Activated CD4-positive, alpha-beta T cell treated with anti-CD3 and anti-CD28 coated beads for 36 hours (primary cell): ENCODE measurements around the gene SHC3. TPM values are rescaled to one million over a fixed set of nuclear protein-coding genes. Genes with fewer than 3 reads are reported as not detected.

Experiments
- ATAC-seq: fragments of 200-7000 bp; cut with Tn5 transposase; one replicate; pipeline ENCODE4 v1.10.0; 2021; ENCODE audit warnings: mild to moderate bottlenecking, moderate library complexity
- CTCF ChIA-PET: fragments of 350-600 bp; sonication (Branson Sonifier 250); formaldehyde crosslinking; loops from one replicate; lab custom pipeline; 2021; ENCODE audit warnings: antibody characterized with exemption; lab: Charles Lee
- POLR2A ChIA-PET: fragments of 350-600 bp; sonication (Branson Sonifier 250); formaldehyde crosslinking; loops from one replicate; lab custom pipeline; 2021; ENCODE audit warnings: antibody characterized with exemption, inconsistent platforms; lab: Charles Lee
- DNase-seq: peaks from one replicate; pipeline ENCODE4 v3.0.0-alpha.2; 2020
- H3K27ac Mint-ChIP-seq: one replicate; pipeline ENCODE4 v1.8.0; 2021; ENCODE audit warnings: mixed read lengths
- H3K27me3 Mint-ChIP-seq: one replicate; pipeline ENCODE4 v1.8.0; 2021; ENCODE audit warnings: mixed read lengths
- H3K36me3 Mint-ChIP-seq: one replicate; pipeline ENCODE4 v1.8.0; 2021; ENCODE audit warnings: low read depth, mixed read lengths
- H3K4me1 Mint-ChIP-seq: one replicate; pipeline ENCODE4 v1.8.0; 2021; ENCODE audit warnings: mixed read lengths
- H3K4me3 Mint-ChIP-seq: one replicate; pipeline ENCODE4 v1.8.0; 2021; ENCODE audit warnings: mild to moderate bottlenecking, moderate library complexity, mixed read lengths
- H3K9me3 Mint-ChIP-seq: one replicate; pipeline ENCODE4 v1.8.0; 2021; ENCODE audit warnings: low read depth, mixed read lengths
- intact Hi-C, 2 experiments: fragments of 100-400 bp; cut with DNase I in 1 of 2; cut with micrococcal nuclease in 1 of 2; formaldehyde crosslinking; loops; one replicate each; pipeline versions ENCODE4 v1.14.2 to v1.15.1; 2022 to 2024; cut with DNase I, micrococcal nuclease
- total RNA-seq, 2 experiments: library from RNA; stranded (reverse); gene quantifications; one replicate each; pipeline ENCODE4 v1.2.3, GENCODE V29; 2021

SHC3 gene
- total RNA-seq, 2 experiments from 2014 or later: not detected

DNA sequence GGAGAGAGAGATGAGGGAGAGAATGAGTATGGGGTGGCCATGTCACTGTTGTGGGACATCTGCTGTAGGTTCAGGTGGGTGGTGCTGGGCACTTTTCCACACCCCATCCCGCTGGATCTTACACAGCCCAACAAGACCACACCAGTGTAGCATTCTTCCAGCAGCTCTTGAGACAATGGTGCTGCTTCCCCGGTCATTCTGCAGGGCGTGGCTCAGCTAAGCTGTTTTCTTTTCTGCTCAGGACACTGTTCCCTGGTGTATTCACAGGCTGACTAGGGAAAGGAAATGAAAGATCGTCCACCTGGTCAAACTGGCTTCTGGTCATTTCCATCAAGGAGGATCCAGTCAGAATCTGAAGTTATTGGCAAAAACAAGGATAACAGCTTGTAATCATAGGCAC lies 111.8 kb downstream of the SHC3 start:
- intact Hi-C loops: no loop called here
- H3K4me3 Mint-ChIP-seq: no peak overlapping the region
- no peaks in the 10 kb centered on the region for H3K36me3 Mint-ChIP-seq
- peaks cover 5% of the 10 kb centered on the region for H3K27me3 Mint-ChIP-seq
- no peak for ATAC-seq
- ChIA-PET POLR2A (no interaction called here), CTCF (interaction anchor here (0.6 to 0.7 kb wide), 2 partner anchors 8 to 10 kb away, joined by 3 read pairs; no protein-coding TSS in a partner anchor)
- no peak for DNase-seq
- no peaks in the 10 kb centered on the region for H3K9me3 Mint-ChIP-seq
- H3K27ac Mint-ChIP-seq: no peak overlapping the region
- H3K4me1 Mint-ChIP-seq: no peaks in the 10 kb centered on the region

DNA sequence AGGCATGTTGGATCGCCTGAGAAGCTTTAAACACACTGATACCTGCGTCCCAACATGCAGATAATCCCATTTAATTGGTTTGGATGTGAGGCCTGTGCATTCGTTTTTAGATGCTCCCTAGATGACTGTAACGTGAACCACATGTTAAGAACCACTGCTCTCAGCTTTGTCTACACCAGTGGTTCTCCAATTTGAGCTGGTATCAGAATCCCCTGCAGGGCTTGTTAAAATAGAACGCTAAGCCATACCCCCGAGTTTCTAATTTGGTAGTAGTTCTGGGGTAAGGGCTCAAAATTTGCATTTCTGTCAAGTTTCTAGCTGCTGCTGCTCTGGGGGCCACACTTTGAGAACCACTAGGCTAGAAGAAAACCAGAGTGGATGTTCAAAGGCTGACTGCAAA lies 112.7 kb downstream of the SHC3 start:
- H3K27ac Mint-ChIP-seq: no peak overlapping the region
- ATAC-seq: no peak
- peaks cover 5% of the 10 kb centered on the region for H3K27me3 Mint-ChIP-seq
- POLR2A ChIA-PET: no interaction called here
- intact Hi-C loops: no loop called here
- no peak for DNase-seq
- H3K9me3 Mint-ChIP-seq: no peaks in the 10 kb centered on the region
- no peaks in the 10 kb centered on the region for H3K4me1 Mint-ChIP-seq
- H3K36me3 Mint-ChIP-seq: no peaks in the 10 kb centered on the region
- CTCF ChIA-PET: interaction anchor here (0.7 kb wide), 1 partner anchor 11 kb away, joined by 3 read pairs; no protein-coding TSS in a partner anchor
- H3K4me3 Mint-ChIP-seq: no peak overlapping the region

DNA sequence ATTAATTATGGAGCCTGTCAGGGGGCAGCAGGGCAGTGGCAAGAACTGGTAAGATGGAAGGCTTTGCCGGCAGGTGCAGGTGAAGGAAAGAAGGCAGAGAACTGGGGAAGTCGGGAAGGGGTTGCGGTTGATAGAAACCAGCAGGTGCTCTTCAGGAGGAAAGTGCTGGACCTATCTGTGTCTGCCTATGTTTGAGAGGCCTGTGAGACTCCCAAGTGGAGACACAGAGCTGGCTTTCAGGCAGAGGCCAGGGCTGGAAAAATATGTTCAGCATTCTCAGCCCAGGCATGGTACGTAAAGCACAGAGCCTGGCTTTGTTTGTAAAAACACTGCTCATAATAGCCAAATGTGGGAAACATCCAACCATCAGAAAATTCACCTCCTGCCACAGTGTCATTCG lies 117.8 kb downstream of the SHC3 start:
- Mint-ChIP-seq H3K36me3 (no peaks in the 10 kb centered on the region), H3K4me1 (no peaks in the 10 kb centered on the region), H3K4me3 (no peak overlapping the region), H3K27ac (no peak overlapping the region), H3K9me3 (no peaks in the 10 kb centered on the region), H3K27me3 (peaks cover 3% of the 10 kb centered on the region)
- intact Hi-C loops: no loop called here
- DNase-seq (no peak), ATAC-seq (no peak)
- CTCF ChIA-PET: no interaction called here
- POLR2A ChIA-PET: no interaction called here

DNA sequence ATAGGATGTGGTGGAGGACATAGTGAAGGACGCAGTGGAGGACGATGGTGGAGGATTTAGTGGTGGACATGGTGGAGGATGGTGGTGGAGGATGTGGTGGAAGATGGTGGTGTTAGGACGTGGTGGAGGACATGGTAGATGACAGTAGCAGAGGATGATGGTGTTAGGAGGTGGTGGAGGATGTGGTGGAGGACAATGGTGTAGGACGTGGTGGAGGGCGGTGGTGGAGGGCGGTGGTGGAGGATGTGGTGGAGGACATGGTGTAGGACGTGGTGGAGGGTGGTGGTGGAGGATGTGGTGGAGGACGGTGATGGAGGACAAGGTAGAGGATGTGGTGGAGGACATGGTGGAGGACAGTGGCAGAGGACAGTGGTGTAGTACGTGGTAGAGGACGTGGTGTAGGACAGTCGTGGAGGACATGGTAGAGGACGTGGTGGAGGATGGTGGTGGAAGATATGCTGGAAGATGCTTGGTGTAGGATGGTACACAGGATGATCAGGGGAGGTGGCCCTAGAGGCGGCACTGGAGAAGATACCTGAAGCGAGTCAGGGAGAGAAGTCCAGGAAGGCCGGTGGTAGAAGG lies 118.6 kb downstream of the SHC3 start:
- no peak overlapping the region for H3K4me3 Mint-ChIP-seq
- peaks cover 3% of the 10 kb centered on the region for H3K27me3 Mint-ChIP-seq
- H3K4me1 Mint-ChIP-seq: no peaks in the 10 kb centered on the region
- CTCF ChIA-PET: no interaction called here
- no peaks in the 10 kb centered on the region for H3K9me3 Mint-ChIP-seq
- no peaks in the 10 kb centered on the region for H3K36me3 Mint-ChIP-seq
- ATAC-seq (no peak), DNase-seq (no peak)
- H3K27ac Mint-ChIP-seq: no peak overlapping the region
- intact Hi-C loops: no loop called here
- POLR2A ChIA-PET: no interaction called here

DNA sequence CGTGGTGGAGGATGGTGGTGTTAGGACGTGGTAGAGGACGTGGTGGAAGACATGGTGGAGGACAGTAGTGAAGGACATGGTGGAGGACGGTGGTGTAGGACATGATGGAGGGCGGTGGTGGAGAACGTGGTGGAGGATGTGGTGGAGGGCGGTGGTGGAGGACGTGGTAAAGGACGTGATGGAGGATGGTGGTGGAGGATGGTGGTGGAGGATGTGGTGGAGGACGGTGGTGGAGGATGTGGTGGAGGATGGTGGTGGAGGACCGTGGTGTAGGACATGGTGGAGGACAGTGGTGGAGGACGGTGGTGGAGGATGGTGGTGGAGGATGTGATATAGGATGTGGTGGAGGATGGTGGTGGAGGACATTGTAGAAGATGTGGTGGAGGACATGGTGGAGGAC lies 119.7 kb downstream of the SHC3 start:
- POLR2A ChIA-PET: no interaction called here

DNA sequence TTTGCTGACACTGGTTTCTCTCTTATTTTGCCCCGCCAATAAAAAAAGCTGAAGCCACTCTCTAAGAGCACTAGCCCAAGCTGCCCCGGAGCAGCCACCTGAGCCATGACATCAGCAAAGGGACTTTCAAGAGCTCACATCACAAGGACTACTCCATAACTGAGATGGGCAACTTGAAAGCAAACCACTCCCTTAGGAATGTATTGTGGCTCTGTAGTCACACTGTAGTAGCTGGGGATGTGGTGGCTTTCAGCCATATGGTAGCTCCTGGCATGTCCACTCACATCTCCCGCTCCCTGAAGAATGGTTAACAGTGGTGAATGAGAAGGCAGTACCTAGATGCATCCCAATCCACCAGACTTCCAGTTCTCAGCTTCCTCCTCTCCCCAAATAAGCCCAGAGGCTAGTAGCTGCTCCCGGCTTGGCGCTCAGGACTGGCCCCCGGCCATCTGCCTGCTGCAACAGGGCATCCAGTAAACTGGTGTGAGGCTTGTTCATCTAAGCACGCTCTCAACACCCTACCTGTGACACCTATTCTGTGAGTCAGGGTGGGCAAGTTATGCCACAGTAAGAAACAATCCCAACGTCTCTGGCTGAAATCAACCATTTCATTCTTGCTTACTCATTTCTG lies 123.6 kb downstream of the SHC3 start:
- Mint-ChIP-seq H3K27me3 (peaks cover 3% of the 10 kb centered on the region), H3K36me3 (no peaks in the 10 kb centered on the region), H3K27ac (no peak overlapping the region), H3K4me1 (no peaks in the 10 kb centered on the region), H3K9me3 (no peaks in the 10 kb centered on the region), H3K4me3 (no peak overlapping the region)
- POLR2A ChIA-PET: no interaction called here
- intact Hi-C loops: no loop called here
- DNase-seq (no peak), ATAC-seq (no peak)
- CTCF ChIA-PET: no interaction called here

More for the DNA sequence above, 119.7 kb downstream of the SHC3 start:
- CTCF ChIA-PET: no interaction called here
- no peaks in the 10 kb centered on the region for H3K36me3 Mint-ChIP-seq
- H3K27me3 Mint-ChIP-seq: peaks cover 3% of the 10 kb centered on the region
- H3K9me3 Mint-ChIP-seq: no peaks in the 10 kb centered on the region
- no peak overlapping the region for H3K27ac Mint-ChIP-seq
- ATAC-seq (no peak), DNase-seq (no peak)
- H3K4me1 Mint-ChIP-seq: no peaks in the 10 kb centered on the region
- intact Hi-C loops: no loop called here
- H3K4me3 Mint-ChIP-seq: no peak overlapping the region

DNA sequence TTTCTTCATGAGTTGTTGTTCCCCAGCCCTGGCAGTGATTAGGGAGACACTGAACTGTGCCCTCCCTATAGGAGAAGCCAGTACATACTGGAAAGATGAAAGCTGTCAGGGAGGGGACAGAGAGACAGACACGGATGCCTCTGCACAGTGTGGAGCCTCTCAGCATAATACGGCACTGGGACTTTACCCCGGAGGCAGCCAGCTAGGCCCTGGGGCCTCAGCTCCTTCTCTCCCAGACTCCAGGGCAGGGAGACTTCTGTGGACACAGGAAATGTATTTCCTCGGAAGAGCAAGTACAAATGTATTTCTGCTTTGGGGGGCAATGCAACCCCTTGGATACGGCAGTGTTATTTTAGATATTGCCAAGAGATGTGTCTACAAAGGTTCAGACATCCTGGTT lies 125.3 kb downstream of the SHC3 start:
- Mint-ChIP-seq H3K4me1 (no peaks in the 10 kb centered on the region), H3K27ac (no peak overlapping the region), H3K9me3 (no peaks in the 10 kb centered on the region), H3K27me3 (peaks cover 5% of the 10 kb centered on the region), H3K36me3 (no peaks in the 10 kb centered on the region), H3K4me3 (no peak overlapping the region)
- ChIA-PET POLR2A (no interaction called here), CTCF (no interaction called here)
- no peak for ATAC-seq
- intact Hi-C loops: no loop called here
- DNase-seq: no peak

DNA sequence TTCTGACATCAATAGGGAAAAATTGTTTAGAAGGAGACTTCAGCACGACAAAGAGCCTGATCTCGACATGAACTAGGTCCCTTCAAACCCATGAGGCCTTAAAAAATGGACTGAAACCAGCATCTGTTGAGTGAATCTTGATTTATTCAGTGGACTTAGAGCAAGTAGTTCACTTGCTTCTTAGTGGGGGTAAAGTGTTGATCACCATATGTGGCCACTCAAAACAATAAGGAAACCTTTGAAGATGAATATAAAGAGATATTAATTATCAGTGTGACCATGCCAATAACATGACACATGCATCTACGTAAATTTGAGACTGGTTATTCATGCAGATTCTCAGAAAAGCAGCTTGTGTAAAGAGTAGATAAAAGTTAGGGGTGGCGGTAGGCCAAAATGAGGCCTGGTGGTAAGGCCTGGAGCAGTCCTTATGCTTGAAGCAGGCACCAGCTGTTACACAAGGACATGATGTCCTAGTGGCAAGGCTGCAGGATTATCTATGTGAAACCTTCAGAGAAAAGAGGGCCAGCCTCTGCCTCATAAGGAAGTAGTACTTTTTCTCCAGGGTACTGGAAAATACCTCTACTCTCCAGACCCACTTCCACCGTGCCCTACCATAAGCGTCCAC lies 126.0 kb downstream of the SHC3 start:
- no peak overlapping the region for H3K4me3 Mint-ChIP-seq
- H3K27ac Mint-ChIP-seq: no peak overlapping the region
- no peaks in the 10 kb centered on the region for H3K9me3 Mint-ChIP-seq
- no peaks in the 10 kb centered on the region for H3K4me1 Mint-ChIP-seq
- no peaks in the 10 kb centered on the region for H3K36me3 Mint-ChIP-seq
- ChIA-PET CTCF (interaction anchor here (0.8 kb wide), 1 partner anchor 272 kb away, joined by 4 read pairs; no protein-coding TSS in a partner anchor), POLR2A (no interaction called here)
- H3K27me3 Mint-ChIP-seq: peaks cover 8% of the 10 kb centered on the region
- ATAC-seq: no peak
- intact Hi-C loops: no loop called here
- DNase-seq: no peak

DNA sequence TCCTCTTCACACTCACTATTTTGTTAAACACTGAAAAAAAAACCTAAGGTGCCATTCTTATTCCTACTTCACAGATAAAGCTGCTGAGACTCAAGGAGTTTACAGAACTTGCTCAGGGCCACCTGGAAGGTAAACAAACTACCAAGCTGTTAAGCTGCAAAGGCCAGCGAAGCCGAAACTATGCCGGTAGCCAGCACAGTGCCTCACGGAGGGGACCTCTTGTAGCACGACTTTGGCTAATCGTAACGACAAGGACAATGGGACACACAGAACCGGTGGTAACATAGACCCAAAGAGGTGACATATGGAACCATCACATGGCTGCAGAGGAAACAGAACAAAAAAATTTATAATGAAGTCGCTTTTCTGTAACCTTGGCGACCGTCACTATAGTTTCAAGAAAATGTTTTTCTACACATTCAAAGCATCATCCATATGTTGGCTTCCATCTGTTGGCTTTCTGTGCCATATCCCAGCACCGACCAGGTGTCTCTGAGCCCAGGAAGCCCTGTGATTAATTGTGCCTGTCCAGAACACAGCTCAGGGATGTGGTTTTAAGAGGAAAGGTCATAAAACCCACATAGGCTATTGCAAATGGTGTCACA lies 127.1 kb downstream of the SHC3 start:
- Mint-ChIP-seq H3K4me1 (no peaks in the 10 kb centered on the region), H3K27me3 (peaks cover 14% of the 10 kb centered on the region), H3K27ac (no peak overlapping the region), H3K4me3 (no peak overlapping the region), H3K36me3 (no peaks in the 10 kb centered on the region), H3K9me3 (no peaks in the 10 kb centered on the region)
- no peak for ATAC-seq
- intact Hi-C loops: no loop called here
- ChIA-PET CTCF (interaction anchor here (0.6 to 0.8 kb wide), 3 partner anchors 28 to 315 kb away, joined by 3 to 6 read pairs (median 4); no protein-coding TSS in a partner anchor), POLR2A (no interaction called here)
- no peak for DNase-seq

DNA sequence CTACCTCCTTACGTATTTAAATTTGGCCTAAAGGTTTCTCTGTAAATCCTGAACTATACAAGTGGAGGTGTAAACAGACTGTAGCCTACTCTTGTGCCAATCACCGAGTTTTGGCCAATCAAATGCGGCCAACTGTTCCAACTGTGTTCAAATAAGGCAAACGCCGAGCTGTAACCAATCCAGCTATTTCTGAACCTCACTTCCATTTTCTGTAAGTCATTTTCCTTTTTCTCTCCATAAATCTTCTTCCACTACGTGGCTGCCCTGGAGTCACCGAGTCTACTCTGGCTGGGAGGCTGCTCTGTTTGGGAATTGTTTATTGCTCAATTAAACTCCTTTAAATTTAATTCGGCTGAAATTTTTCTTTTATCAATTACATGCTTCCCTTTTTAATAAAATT lies 129.0 kb downstream of the SHC3 start:
- ATAC-seq (no peak), DNase-seq (no peak)
- Mint-ChIP-seq H3K4me3 (no peak overlapping the region), H3K27ac (no peak overlapping the region), H3K27me3 (peaks cover 15% of the 10 kb centered on the region), H3K4me1 (no peaks in the 10 kb centered on the region), H3K36me3 (no peaks in the 10 kb centered on the region), H3K9me3 (no peaks in the 10 kb centered on the region)
- CTCF ChIA-PET: no interaction called here
- intact Hi-C loops: no loop called here
- POLR2A ChIA-PET: no interaction called here

DNA sequence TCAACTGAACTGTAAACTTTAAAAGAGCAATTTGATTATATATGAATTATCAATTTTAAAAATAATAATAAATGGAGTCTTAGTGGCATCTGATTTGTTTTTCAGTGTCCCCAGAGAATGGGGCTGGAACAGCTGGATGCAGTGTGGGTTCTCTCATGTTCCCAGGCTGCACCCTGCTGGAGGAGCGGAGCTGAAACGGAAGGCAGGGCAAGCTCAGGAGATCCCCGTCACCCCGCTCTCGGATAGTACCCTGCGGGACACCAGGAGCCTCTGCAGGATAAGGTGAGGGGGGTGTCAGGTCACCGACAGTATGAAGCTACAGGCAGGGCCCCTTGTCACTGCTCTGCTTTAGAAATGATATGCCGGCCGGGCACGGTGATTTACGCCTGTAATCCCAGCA lies 130.0 kb downstream of the SHC3 start:
- intact Hi-C loops: no loop called here
- H3K4me3 Mint-ChIP-seq: no peak overlapping the region
- H3K4me1 Mint-ChIP-seq: no peaks in the 10 kb centered on the region
- peaks cover 15% of the 10 kb centered on the region for H3K27me3 Mint-ChIP-seq
- H3K36me3 Mint-ChIP-seq: no peaks in the 10 kb centered on the region
- no peaks in the 10 kb centered on the region for H3K9me3 Mint-ChIP-seq
- POLR2A ChIA-PET: no interaction called here
- ATAC-seq (no peak), DNase-seq (no peak)
- H3K27ac Mint-ChIP-seq: no peak overlapping the region
- CTCF ChIA-PET: interaction anchor here (0.5 kb wide), 1 partner anchor 501 kb away, joined by 3 read pairs; no protein-coding TSS in a partner anchor

DNA sequence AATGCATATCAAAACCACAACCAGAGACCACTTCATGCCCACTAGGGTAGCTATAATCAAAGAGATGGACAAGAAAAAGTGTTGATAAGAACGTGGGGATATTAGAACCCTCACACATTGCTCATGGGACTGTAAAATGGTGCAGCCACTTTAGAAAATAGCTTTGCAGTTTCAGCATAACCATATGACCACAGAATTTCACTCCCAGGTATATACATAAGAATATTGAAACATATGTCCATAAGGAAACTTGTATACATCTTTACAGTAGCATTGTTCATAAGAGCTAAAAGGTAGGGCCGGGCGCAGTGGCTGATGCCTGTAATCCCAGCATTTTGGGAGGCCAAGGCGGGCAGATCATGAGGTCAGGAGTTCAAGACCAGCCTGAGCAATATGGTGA lies 131.0 kb downstream of the SHC3 start:
- Mint-ChIP-seq H3K27ac (no peak overlapping the region), H3K4me3 (no peak overlapping the region), H3K36me3 (no peaks in the 10 kb centered on the region), H3K9me3 (no peaks in the 10 kb centered on the region), H3K27me3 (peaks cover 15% of the 10 kb centered on the region), H3K4me1 (no peaks in the 10 kb centered on the region)
- no peak for DNase-seq
- CTCF ChIA-PET: no interaction called here
- no peak for ATAC-seq
- POLR2A ChIA-PET: no interaction called here
- intact Hi-C loops: no loop called here
